Measurements from ENCODE around the gene WDR91.
A peak's percentile ranks its signal among the peaks of the same experiment; 100 is the strongest.

DNA sequence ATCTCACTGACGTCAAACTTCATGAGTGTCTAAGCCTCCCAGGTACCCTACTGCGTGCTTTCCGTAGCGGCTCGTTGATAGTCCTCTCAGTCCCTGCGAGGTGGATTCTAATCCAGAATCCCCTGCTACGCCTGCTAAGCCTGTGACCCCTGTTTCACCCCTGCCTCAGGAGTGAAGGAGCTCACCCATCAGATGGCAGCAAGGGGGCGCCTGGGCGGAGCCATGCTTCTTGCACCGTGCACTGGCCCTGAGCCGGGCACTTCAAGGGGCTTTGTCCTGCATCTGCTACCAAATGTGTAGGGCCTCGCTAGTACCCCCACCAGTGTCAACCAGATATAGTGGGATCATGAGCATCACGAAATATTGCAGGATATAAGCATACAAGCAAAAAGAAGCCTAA lies 21.4 kb upstream of the WDR91 start:
- TF ChIP-seq, protein P1, sequence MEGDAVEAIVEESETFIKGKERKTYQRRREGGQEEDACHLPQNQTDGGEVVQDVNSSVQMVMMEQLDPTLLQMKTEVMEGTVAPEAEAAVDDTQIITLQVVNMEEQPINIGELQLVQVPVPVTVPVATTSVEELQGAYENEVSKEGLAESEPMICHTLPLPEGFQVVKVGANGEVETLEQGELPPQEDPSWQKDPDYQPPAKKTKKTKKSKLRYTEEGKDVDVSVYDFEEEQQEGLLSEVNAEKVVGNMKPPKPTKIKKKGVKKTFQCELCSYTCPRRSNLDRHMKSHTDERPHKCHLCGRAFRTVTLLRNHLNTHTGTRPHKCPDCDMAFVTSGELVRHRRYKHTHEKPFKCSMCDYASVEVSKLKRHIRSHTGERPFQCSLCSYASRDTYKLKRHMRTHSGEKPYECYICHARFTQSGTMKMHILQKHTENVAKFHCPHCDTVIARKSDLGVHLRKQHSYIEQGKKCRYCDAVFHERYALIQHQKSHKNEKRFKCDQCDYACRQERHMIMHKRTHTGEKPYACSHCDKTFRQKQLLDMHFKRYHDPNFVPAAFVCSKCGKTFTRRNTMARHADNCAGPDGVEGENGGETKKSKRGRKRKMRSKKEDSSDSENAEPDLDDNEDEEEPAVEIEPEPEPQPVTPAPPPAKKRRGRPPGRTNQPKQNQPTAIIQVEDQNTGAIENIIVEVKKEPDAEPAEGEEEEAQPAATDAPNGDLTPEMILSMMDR (conservative IDR thresholded peaks at IDR 0.05) = peak; percentile 59
- no peak for TF ChIP-seq ZFX (IDR thresholded peaks at IDR 0.05)

Data from C4-2B (cell line).